Neuronal stem cell (in vitro differentiated cells): Measurements from ENCODE around the gene CENPV.
"Not testable (repeated sequence)": the region's sequence is repeated elsewhere in the genome, so short reads cannot be mapped to it uniquely, and the experiment has no call there.

Experiments used
- DNase-seq: peaks from one replicate; pipeline ENCODE4 v3.0.0-alpha.2; 2013; ENCODE audit warnings: low spot score
- H2AFZ ChIP-seq: one replicate; pipeline ENCODE4 v1.6.1; 2013; ENCODE audit warnings: mild to moderate bottlenecking, low read length, inconsistent platforms
- H2AK5ac ChIP-seq: 2 replicates; pipeline ENCODE4 v1.6.1; 2013; ENCODE audit warnings: low read depth, mild to moderate bottlenecking, inconsistent platforms, low read length, moderate library complexity, mixed read lengths
- H2BK120ac ChIP-seq: 2 replicates; pipeline ENCODE4 v1.6.1; 2013; ENCODE audit warnings: low read depth, mild to moderate bottlenecking, inconsistent platforms, low read length, moderate library complexity, mixed read lengths
- H2BK12ac ChIP-seq: one replicate; pipeline ENCODE4 v1.6.1; 2013; ENCODE audit warnings: low read length, inconsistent platforms
- H2BK15ac ChIP-seq: 2 replicates; pipeline ENCODE4 v1.6.1; 2013; ENCODE audit warnings: mild to moderate bottlenecking, low read length, inconsistent platforms, mixed read lengths
- H2BK5ac ChIP-seq: one replicate; pipeline ENCODE4 v1.6.1; 2013; ENCODE audit warnings: inconsistent platforms, mild to moderate bottlenecking, low read length, moderate library complexity
- H3K14ac ChIP-seq: one replicate; pipeline ENCODE4 v1.6.1; 2013; ENCODE audit warnings: low read length, inconsistent platforms
- H3K18ac ChIP-seq: 2 replicates; pipeline ENCODE4 v1.6.1; 2013; ENCODE audit warnings: low read length, inconsistent platforms
- H3K23ac ChIP-seq: 2 replicates; pipeline ENCODE4 v1.6.1; 2013; ENCODE audit warnings: low read depth, mild to moderate bottlenecking, mixed read lengths, low read length, inconsistent platforms; ENCODE audit not compliant: poor library complexity
- H3K27ac ChIP-seq: replicated peaks from 3 replicates; pipeline ENCODE4 v1.5.1; 2013; ENCODE audit warnings: low read length, inconsistent platforms
- H3K27me3 ChIP-seq, 3 experiments: 2 replicates each; pipeline ENCODE4 v1.6.1; 2013; ENCODE audit warnings: low read length in 3 of 3, mild to moderate bottlenecking in 2 of 3, inconsistent platforms in 1 of 3, low read depth in 1 of 3, mixed read lengths in 1 of 3, moderate library complexity in 1 of 3; ENCODE audit not compliant: control insufficient read depth in 3 of 3, insufficient read depth in 3 of 3
- H3K36me3 ChIP-seq, 2 donors: replicated peaks in 1 of 2; 2 replicates each; pipeline ENCODE4 v1.6.1; 2013; ENCODE audit warnings: low read length in 2 of 2; ENCODE audit not compliant: control insufficient read depth in 2 of 2, insufficient read depth in 2 of 2
- H3K4ac ChIP-seq: 2 replicates; pipeline ENCODE4 v1.6.1; 2013; ENCODE audit warnings: inconsistent platforms, mild to moderate bottlenecking, low read length, moderate library complexity
- H3K4me1 ChIP-seq, 2 donors: 1 replicate in 1 of 2; 2 replicates in 1 of 2; pipeline ENCODE4 v1.6.1; 2013; ENCODE audit warnings: low read length in 2 of 2, low read depth in 1 of 2; ENCODE audit not compliant: control insufficient read depth in 2 of 2, insufficient read depth in 1 of 2
- H3K4me2 ChIP-seq: one replicate; pipeline ENCODE4 v1.6.1; 2013; ENCODE audit warnings: mild to moderate bottlenecking, low read length, inconsistent platforms; ENCODE audit not compliant: insufficient read depth, poor library complexity, severe bottlenecking
- H3K4me3 ChIP-seq, 2 donors: 2 replicates each; pipeline ENCODE4 v1.5.1; 2013; ENCODE audit warnings: low read length in 2 of 2, mild to moderate bottlenecking in 2 of 2, inconsistent platforms in 1 of 2, moderate library complexity in 1 of 2
- H3K79me1 ChIP-seq: one replicate; pipeline ENCODE4 v1.6.1; 2013; ENCODE audit warnings: low read depth, mild to moderate bottlenecking, inconsistent platforms, low read length, moderate library complexity
- H3K9ac ChIP-seq: one replicate; pipeline ENCODE4 v1.6.1; 2013; ENCODE audit warnings: mild to moderate bottlenecking, low read depth, low read length, inconsistent platforms; ENCODE audit not compliant: poor library complexity
- H3K9me3 ChIP-seq, 2 donors: replicated peaks in 1 of 2; 2 replicates each; pipeline versions ENCODE3 to v1.6.1; 2013; ENCODE audit warnings: low read length in 2 of 2, mild to moderate bottlenecking in 2 of 2, inconsistent platforms in 1 of 2, low read depth in 1 of 2, mixed read lengths in 1 of 2, moderate library complexity in 1 of 2; ENCODE audit not compliant: control insufficient read depth in 2 of 2, insufficient read depth in 1 of 2
- H4K8ac ChIP-seq: one replicate; pipeline ENCODE4 v1.6.1; 2013; ENCODE audit warnings: low read depth, mild to moderate bottlenecking, inconsistent platforms, low read length, moderate library complexity
- H4K91ac ChIP-seq: one replicate; pipeline ENCODE4 v1.6.1; 2013; ENCODE audit warnings: low read length, low read depth, mild to moderate bottlenecking, inconsistent platforms; ENCODE audit not compliant: poor library complexity
- WGBS, 2 donors: extraction: QIAGEN DNeasy Blood & Tissue Kit; methylation state at CpG; one replicate each; pipeline ENCODE4 v1.1.7; 2013; ENCODE audit warnings: missing lambda C conversion rate in 2 of 2, mixed read lengths in 1 of 2; ENCODE audit not compliant: insufficient read length in 2 of 2, insufficient replicate concordance in 1 of 2; ENCODE audit errors: extremely low coverage in 2 of 2; 5-methylcytosine and 5-hydroxymethylcytosine counted together

CENPV gene

DNA sequence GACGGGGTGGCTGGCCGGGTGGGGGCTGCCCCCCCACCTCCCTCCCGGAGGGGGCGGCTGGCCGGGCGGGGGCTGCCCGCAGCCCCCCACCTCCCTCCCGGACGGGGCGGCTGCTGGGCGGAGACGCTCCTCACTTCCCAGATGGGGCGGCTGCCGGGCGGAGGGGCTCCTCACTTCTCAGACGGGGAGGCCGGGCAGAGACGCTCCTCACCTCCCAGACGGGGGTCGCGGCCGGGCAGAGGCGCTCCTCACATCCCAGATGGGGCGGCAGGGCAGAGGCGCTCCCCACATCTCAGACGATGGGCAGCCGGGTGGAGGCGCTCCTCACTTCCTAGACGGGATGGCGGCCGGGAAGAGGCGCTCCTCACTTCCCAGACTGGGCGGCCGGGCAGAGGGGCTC, 41.2 kb downstream of the CENPV start:
- H3K23ac ChIP-seq, H3K9me3 ChIP-seq, H3K4me1 ChIP-seq, H3K14ac ChIP-seq, H2BK12ac ChIP-seq, H4K91ac ChIP-seq, H2AK5ac ChIP-seq, H4K8ac ChIP-seq, H2BK15ac ChIP-seq, H3K4ac ChIP-seq, H2BK5ac ChIP-seq, H3K27ac ChIP-seq, DNase-seq, H2BK120ac ChIP-seq, H3K4me2 ChIP-seq, H3K79me1 ChIP-seq, H2AFZ ChIP-seq, H3K9ac ChIP-seq, H3K18ac ChIP-seq, H3K4me3 ChIP-seq, H3K27me3 ChIP-seq: not testable (repeated sequence)
- no CpG with 5 or more reads among the region's 34 CpGs for WGBS, 2 donors
- H3K36me3 ChIP-seq, result peaks cover 2 to 27% of the 10 kb centered on the region in 2 donors

DNA sequence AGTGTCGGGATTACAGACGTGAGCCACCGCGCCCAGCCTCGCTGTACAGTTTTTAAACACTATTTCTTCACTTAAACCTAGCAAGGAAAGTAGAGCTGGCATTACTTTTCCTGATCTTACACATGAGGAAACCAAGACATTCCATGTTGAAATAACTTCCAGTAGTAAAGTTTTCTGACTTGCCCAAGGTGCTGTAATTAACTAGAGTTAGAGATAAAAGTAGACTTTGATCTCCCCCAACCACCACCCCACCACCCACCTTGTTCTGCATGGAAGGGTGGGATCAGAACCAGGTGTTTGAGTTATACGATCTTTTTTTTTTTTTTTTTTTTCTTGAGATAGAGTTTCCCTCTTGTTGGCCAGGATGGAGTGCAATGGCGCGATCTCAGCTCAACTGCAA, 47.1 kb downstream of the CENPV start:
- Histone ChIP-seq H3K36me3 (peaks cover 6 to 15% of the 10 kb centered on the region in 2 donors), H3K9me3 (no peaks in the 10 kb centered on the region), H3K4me3 (no peak overlapping the region), H2BK5ac (no peak overlapping the region), H3K14ac (no peak overlapping the region), H4K8ac (no peak overlapping the region), H4K91ac (no peak overlapping the region), H2BK120ac (no peak overlapping the region), H2AK5ac (no peak overlapping the region), H2BK15ac (no peak overlapping the region), H3K27me3 (no peaks in the 10 kb centered on the region), H3K4me1 (no peaks in the 10 kb centered on the region), H2AFZ (no peak overlapping the region), H3K23ac (no peak overlapping the region), H3K27ac (no peak overlapping the region), H3K18ac (no peak overlapping the region), H3K79me1 (peaks cover 4% of the 10 kb centered on the region), H3K4ac (no peak overlapping the region), H3K4me2 (no peak overlapping the region), H2BK12ac (no peak overlapping the region), H3K9ac (no peak overlapping the region)
- no CpG with 5 or more reads among the region's 8 CpGs for WGBS, 2 donors
- no peak for DNase-seq

DNA sequence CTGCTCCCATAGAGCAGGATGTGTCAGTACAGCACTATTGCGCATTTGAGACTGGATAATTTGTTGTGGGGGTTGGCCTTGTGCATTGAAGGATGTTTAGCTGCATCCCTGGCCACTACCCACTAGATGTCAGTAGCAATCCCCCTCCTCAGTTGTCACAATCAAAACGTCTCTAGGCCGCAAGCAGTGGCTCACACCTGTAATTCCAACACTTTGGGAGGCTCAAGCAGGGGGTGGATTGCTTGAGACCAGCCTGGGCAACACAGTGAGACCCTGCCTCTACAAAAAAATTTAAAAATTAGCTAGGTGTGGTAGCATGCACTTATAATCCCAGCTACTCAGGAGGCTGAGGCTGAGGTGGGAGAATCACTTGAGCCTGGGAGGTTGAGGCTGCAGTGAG, 48.4 kb downstream of the CENPV start:
- Histone ChIP-seq H2BK15ac (no peak overlapping the region), H3K4me2 (no peak overlapping the region), H2BK12ac (no peak overlapping the region), H3K9ac (no peak overlapping the region), H4K91ac (no peak overlapping the region), H3K27ac (no peak overlapping the region), H2AFZ (no peak overlapping the region), H2AK5ac (no peak overlapping the region), H3K9me3 (no peaks in the 10 kb centered on the region), H2BK5ac (no peak overlapping the region), H3K36me3 (peaks cover 6 to 19% of the 10 kb centered on the region in 2 donors), H3K23ac (no peak overlapping the region), H2BK120ac (no peak overlapping the region), H3K27me3 (no peaks in the 10 kb centered on the region), H3K4me1 (no peaks in the 10 kb centered on the region), H3K4me3 (no peak overlapping the region), H3K4ac (no peak overlapping the region), H3K18ac (no peak overlapping the region), H3K14ac (no peak overlapping the region), H3K79me1 (peaks cover 4% of the 10 kb centered on the region), H4K8ac (no peak overlapping the region)
- no CpG with 5 or more reads among the region's 3 CpGs for WGBS, 2 donors
- no peak for DNase-seq

DNA sequence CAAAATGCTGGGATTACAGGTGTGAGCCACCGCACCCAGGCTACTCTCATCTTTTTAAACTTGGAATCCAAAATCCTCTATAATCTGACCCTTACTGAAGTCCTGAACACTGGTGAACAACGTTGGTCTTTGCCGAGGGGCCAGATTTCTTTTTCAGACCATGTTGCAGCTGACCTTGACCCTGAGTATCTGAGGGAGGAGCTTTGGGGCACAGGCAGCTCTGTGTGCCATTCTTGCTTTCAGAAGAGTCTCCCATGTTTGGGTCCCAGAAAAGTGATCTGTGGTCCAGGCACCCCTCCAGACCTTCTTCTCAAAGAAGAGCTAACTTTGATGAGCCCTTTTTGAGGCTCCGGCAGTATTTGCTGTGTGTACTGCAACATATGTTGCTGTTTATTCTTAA, 50.4 kb downstream of the CENPV start:
- H3K79me1 ChIP-seq, result peaks cover 4% of the 10 kb centered on the region
- no peak overlapping the region for H3K4me2 ChIP-seq
- peaks cover 6 to 23% of the 10 kb centered on the region in 2 donors for H3K36me3 ChIP-seq
- no peaks in the 10 kb centered on the region for H3K27me3 ChIP-seq
- no CpG with 5 or more reads among the region's 4 CpGs for WGBS, 2 donors
- H3K4ac ChIP-seq, result no peak overlapping the region
- H2BK5ac ChIP-seq, result no peak overlapping the region
- no peak overlapping the region for H2BK12ac ChIP-seq
- no peak overlapping the region for H2AFZ ChIP-seq
- no peak overlapping the region for H3K18ac ChIP-seq
- no peak overlapping the region for H3K9ac ChIP-seq
- H3K14ac ChIP-seq, result no peak overlapping the region
- no peak overlapping the region for H3K23ac ChIP-seq
- no peak for DNase-seq
- H4K91ac ChIP-seq, result no peak overlapping the region
- no peak overlapping the region for H4K8ac ChIP-seq
- no peak overlapping the region for H2BK120ac ChIP-seq
- no peaks in the 10 kb centered on the region for H3K4me1 ChIP-seq
- H2AK5ac ChIP-seq, result no peak overlapping the region
- H3K9me3 ChIP-seq, result no peaks in the 10 kb centered on the region
- H3K4me3 ChIP-seq, result no peak overlapping the region
- no peak overlapping the region for H2BK15ac ChIP-seq
- no peak overlapping the region for H3K27ac ChIP-seq
